Stimulated activated CD8-positive, alpha-beta memory T cell treated with anti-CD3 and anti-CD28 coated beads, Interleukin-12 subunit alpha, Interleukin-12 subunit beta, amount 100 ng/mL, for 4 hours (primary cell): ENCODE results near the gene NR2E3.

ENCODE experiments used
- DNase-seq: peaks from one replicate; pipeline ENCODE4 v3.0.0-alpha.2; 2020; ENCODE audit warnings: low read depth

The NR2E3 gene

GRCh38 chr15:71810256-71811035 is at the start of gene NR2E3:
TSS of gene NR2E3 (plus strand) at chr15:71810554. CDS start at chr15:71810744, 190 bp downstream.
- no peak for DNase-seq

GRCh38 chr15:71760852-71761251 is 49.5 kb upstream of the NR2E3 start:
- no peak for DNase-seq

- DNase-seq = no peak
Observed at GRCh38 chr15:71761649-71762048, 48.7 kb upstream of the NR2E3 start.

- DNase-seq = no peak
Observed at GRCh38 chr15:71768184-71768583, 42.2 kb upstream of the NR2E3 start.

DNA sequence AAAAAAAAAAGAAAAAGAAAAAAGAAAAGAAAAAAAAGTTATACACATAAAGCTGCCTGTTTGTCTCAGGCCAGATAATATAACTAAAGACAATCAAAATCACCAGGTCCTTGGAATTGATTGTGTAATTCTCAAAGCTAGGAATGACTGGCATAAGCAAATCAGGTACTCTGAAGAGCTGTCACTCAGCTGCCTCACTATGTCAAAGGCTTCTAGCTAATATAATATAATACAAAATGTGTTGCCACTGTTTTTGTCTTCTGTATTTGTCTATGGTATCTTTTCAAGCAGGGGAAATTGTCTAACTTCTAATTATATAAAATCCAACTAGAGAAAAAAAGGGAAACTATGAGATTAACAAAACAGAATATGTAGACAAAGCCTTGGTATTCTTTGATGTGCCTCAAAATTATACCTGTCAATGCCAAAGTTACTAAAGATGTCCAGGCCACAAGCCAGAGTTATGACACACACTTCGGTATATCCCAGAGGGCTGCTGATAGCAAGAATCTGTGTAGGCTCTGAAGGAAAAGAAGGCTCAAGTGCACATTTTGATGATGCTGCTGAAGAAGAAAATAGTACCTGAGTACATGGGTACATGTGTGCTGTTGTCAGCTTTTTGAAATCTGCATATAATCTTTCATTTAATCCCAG is 37.0 kb upstream of the NR2E3 start:
- DNase-seq = no peak

- DNase-seq = no peak
Observed at GRCh38 chr15:71775856-71776255, 34.5 kb upstream of the NR2E3 start.

- no peak for DNase-seq
Observed at GRCh38 chr15:71776304-71776703, 34.0 kb upstream of the NR2E3 start.

DNA sequence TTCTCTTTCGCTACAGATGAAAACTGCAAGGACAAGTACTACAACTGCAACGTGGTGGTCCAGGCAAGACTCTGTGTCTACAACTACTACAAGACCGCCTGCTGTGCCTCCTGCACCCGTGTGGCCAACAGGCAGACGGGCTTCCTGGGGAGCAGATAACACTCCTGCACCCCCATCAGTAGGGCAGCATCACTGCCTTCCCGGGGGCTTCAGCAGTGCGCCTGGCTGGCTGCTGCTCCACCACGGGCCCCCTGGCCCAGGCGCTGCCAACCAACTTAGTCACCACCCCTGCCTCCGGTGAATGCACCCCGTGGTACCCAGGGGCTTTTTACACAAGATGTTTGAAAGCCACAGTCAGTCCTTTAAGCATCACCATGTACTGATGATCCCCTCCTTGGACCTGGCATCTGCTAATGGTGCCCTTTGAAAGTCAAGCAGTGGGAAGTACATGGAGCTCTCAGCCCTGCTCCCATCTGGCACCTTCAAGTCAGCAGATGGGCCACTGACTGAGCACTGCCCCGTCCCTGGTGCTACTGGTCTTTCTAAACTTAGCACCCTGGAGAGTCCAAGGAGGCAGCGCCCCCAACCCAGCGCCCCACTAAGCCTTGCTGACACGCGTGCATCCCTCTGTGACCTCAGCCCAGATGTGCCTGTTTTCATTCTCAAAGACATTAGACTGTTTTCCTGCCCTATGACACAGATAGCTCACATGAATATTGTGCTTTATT is 33.0 kb upstream of the NR2E3 start:
- no peak for DNase-seq

GRCh38 chr15:71779073-71779797 is 31.1 kb upstream of the NR2E3 start:
- no peak for DNase-seq

DNA sequence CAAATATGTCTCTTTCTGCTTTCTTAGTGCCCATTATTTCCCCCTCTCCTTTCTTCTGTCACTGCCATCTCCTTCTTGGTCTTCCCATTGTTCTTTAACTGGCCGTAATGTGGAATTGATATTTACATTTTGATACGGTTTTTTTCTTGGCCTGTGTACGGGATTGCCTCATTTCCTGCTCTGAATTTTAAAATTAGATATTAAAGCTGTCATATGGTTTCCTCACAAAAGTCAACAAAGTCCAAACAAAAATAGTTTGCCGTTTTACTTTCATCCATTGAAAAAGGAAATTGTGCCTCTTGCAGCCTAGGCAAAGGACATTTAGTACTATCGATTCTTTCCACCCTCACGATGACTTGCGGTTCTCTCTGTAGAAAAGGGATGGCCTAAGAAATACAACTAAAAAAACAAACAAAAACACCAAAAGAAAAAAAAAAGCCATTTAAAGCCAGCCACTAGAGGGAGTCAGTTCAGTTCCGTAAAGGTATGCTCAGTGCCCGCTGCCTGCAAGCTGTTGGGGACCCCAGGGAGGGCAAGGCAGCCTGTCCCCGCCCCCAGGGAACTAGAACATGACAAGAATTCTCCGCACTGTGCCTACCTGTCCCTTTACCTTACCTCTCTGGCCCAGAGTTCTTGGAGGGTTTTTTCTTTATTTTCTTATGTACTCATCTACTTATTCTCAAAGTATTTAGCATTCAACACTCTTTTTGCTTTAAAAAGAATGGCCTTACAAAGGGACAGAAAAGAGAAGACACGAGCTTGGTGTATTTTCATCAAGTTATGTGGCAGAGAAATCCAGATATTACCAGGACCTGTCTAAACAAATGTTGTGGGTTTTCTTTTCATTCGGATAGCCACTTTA is 30.0 kb upstream of the NR2E3 start:
- DNase-seq = peak; percentile 6

- no peak for DNase-seq
Observed at GRCh38 chr15:71781179-71781964, 29.0 kb upstream of the NR2E3 start.

GRCh38 chr15:71781965-71782265 is 28.4 kb upstream of the NR2E3 start:
- no peak for DNase-seq

DNA sequence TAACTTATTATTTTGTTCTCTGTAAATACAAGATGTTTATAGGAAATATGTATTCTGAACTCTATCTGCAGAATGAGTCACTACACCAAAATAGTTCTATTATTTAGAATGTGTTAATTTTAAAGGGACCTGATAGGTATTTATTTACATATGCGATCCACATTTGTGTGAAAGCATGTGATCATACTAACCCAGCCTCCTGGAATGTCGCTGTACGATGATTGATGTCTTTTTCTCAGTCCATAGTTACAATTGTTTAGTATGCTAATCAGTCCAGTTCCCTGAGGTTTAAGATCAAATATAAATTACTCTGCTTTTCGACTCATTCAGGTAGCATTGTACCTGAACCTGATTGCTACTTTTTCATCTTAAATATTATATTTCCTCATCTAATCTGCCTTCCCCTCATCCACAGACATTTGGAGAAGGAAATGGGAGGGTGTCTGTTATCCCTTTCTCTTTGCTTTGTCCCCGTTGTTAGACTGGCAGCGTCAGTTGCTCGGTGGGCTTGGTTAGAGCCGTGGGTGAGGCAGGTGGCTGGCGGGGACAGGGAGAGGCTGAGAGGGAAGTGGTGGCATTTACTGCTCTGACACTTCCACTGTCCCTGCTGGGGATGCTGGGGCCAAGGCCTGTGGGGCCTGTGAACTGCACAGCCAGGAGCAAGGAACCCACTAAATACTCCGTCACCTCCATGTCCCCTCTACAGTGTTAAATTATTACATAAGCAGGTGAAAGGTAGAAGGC is 27.8 kb upstream of the NR2E3 start:
- no peak for DNase-seq

DNA sequence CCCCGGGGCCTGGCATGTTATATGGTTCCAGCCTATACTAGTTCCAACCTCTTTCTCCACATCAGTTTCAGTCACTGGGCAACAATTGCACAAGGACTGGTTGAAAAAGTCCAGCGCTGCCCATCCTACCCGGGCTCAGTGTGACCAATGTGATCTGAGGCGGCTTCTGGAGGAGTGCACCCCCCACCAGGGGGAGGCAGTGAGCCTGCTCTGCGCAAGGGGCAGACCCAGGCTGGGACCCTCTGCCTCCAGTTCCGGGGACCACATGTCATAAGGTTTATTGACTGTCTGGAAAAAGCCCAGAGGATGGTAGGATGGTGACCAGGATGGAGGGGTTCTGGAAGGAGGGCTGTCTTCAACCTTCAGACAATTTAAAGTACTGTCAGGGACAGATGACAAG is 25.6 kb upstream of the NR2E3 start:
- DNase-seq = no peak

DNA sequence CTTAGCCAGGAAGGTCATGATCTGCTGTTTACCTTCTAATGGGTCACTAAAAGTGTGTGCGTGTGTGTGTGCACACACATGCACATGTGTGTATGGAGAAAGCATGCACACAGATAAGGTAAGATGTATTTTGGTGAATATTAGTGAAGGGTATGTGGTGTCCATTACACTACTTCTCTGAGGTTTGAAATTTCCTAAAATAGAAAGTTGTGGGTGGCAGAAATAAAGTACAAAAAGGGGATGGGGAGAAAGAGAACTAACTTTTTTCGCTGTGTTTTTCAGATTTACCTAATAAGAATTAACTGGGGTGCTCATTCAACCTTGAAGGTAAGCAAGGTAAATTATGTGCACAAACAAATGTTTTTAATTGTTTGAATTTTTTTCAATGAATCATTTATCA is 24.4 kb upstream of the NR2E3 start:
- DNase-seq = no peak

GRCh38 chr15:71786673-71787072 is 23.7 kb upstream of the NR2E3 start:
- DNase-seq = no peak

DNA sequence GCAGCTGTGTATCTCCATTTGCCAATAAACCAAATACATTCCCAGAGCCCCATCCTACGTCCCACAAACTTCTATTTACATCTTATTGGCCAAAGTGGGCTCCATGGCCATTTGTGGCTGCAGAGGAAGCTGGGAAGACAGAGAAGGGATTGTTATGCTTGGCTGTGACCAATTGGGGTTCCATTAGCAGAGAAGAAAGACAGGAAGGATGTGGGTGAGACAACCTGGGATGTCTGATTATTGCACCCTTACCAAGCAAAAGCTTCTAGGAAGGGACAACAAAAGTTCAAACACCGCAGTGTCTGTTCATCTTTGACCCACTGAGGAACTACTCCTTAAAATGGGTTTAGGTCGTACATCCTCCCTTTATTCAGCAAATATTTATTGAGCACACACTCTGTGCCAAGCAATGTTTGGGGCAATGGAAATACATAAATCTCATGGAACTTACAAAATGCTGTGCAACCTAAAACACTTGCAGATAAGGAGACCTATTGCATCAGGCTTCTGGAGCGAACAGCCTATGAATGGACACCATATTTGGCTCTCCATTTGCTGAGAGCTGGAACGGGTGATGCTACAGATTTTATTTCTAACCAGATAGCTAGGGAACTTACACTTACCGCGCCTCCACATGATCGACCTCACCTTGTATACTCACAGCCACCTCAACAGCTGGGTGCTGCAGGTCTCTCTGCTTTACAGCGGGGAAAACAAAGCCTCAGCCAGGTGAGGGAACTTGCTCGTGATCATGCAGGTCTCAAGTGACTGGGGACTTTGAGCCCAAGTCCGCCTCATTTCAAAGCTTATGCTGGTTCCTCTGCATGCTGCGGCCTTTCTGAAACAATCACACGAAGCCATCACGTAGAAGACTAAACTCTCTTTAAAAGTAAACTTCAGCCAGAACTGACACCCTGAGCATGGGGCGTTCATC is 21.4 kb upstream of the NR2E3 start:
- DNase-seq = no peak

DNA sequence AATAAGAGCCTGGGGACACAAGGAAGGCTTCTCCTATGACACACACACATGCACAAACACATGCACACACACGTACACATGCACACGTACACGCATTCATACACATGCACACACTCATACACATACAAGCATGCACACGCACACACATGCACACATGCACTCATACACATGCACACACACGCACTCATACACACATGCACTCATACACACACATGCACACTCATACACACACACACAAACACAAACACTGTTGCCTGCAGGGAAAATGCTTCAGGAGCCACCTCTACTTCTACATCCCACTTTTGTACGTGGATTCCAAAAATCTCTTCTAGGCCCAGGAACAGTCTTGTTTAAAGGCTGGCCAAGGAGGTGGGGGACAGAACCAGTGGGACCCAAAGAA is 20.7 kb upstream of the NR2E3 start:
- DNase-seq = no peak

GRCh38 chr15:71790081-71790480 is 20.3 kb upstream of the NR2E3 start:
- no peak for DNase-seq
